SK-N-SH treated with all-trans-retinoic acid at 6 μM for 48 hours (cell line): ENCODE results near the gene USP14.

ENCODE experiments used
- ATAC-seq: fragments of 200-7000 bp; cut with Tn5 transposase; 3 replicates; pipeline ENCODE4 v1.9.1; 2020; ENCODE audit warnings: mild to moderate bottlenecking, moderate library complexity
- ARNTL ChIP-seq: fragments of 450-650 bp; formaldehyde crosslinking; IDR thresholded peaks from 2 replicates; pipeline ENCODE4 v1.5.0; 2020; ENCODE audit warnings: low read depth, mild to moderate bottlenecking, moderate library complexity, borderline replicate concordance
- BACH2 ChIP-seq: fragments of 250-450 bp; sonication (Bioruptor Pico); IDR thresholded peaks from 2 replicates; pipeline ENCODE4 v1.9.0; 2021; ENCODE audit warnings: mild to moderate bottlenecking, borderline replicate concordance
- CREB5 ChIP-seq: fragments of 250-450 bp; sonication (Bioruptor Pico); IDR thresholded peaks from 2 replicates; pipeline ENCODE4 v1.5.1; 2020; ENCODE audit warnings: low read depth, mild to moderate bottlenecking, moderate library complexity
- CSDC2 ChIP-seq: fragments of 250-450 bp; sonication (Bioruptor Pico); IDR thresholded peaks from 2 replicates; pipeline ENCODE4 v1.5.0; 2020; ENCODE audit warnings: mild to moderate bottlenecking, moderate library complexity
- CSRNP3 ChIP-seq: fragments of 250-450 bp; sonication (Bioruptor Pico); IDR thresholded peaks from 2 replicates; pipeline ENCODE4 v1.5.1; 2021; ENCODE audit warnings: mild to moderate bottlenecking, moderate library complexity
- ESRRG ChIP-seq: fragments of 250-450 bp; sonication (Bioruptor Pico); IDR thresholded peaks from 2 replicates; pipeline ENCODE4 v1.6.1; 2021; ENCODE audit warnings: mild to moderate bottlenecking
- GLIS3 ChIP-seq: fragments of 250-450 bp; sonication (Bioruptor Pico); IDR thresholded peaks from 2 replicates; pipeline ENCODE4 v1.5.0; 2020; ENCODE audit warnings: mild to moderate bottlenecking, moderate library complexity
- ISL1 ChIP-seq: fragments of 250-450 bp; sonication (Bioruptor Pico); IDR thresholded peaks from 2 replicates; pipeline ENCODE4 v2.1.2; 2022; ENCODE audit warnings: mild to moderate bottlenecking, moderate library complexity
- PATZ1 ChIP-seq: fragments of 250-450 bp; sonication (Bioruptor Pico); IDR thresholded peaks from 2 replicates; pipeline ENCODE4 v1.8.0; 2020; ENCODE audit warnings: mild to moderate bottlenecking, moderate library complexity, borderline replicate concordance
- PPARA ChIP-seq: fragments of 250-450 bp; sonication (Bioruptor Pico); IDR thresholded peaks from 2 replicates; pipeline ENCODE4 v1.5.0; 2020; ENCODE audit warnings: mild to moderate bottlenecking, borderline replicate concordance
- RARB ChIP-seq: fragments of 250-450 bp; sonication (Bioruptor Pico); IDR thresholded peaks from 2 replicates; pipeline ENCODE4 v1.8.0; 2021; ENCODE audit warnings: mild to moderate bottlenecking, moderate library complexity
- SNAI2 ChIP-seq: fragments of 250-450 bp; sonication (Bioruptor Pico); IDR thresholded peaks from 2 replicates; pipeline ENCODE4 v1.5.0; 2020; ENCODE audit warnings: mild to moderate bottlenecking, moderate library complexity
- TCF4 ChIP-seq: fragments of 250-450 bp; sonication (Bioruptor Pico); IDR thresholded peaks from 2 replicates; pipeline ENCODE4 v1.8.0; 2021; ENCODE audit warnings: mild to moderate bottlenecking, moderate library complexity, borderline replicate concordance
- TOX ChIP-seq: fragments of 250-450 bp; sonication (Bioruptor Pico); IDR thresholded peaks from 2 replicates; pipeline ENCODE4 v1.8.0; 2021; ENCODE audit warnings: mild to moderate bottlenecking, moderate library complexity, borderline replicate concordance
- TSHZ2 ChIP-seq: fragments of 250-450 bp; sonication (Bioruptor Pico); IDR thresholded peaks from 2 replicates; pipeline ENCODE4 v1.5.0; 2020; ENCODE audit warnings: mild to moderate bottlenecking, moderate library complexity
- ZC3H10 ChIP-seq: fragments of 250-450 bp; sonication (Bioruptor Pico); IDR thresholded peaks from 2 replicates; pipeline ENCODE4 v1.5.1; 2021; ENCODE audit warnings: mild to moderate bottlenecking, moderate library complexity
- ZFP3 ChIP-seq: fragments of 250-450 bp; sonication (Bioruptor Pico); IDR thresholded peaks from 2 replicates; pipeline ENCODE4 v1.5.0; 2020; ENCODE audit warnings: mild to moderate bottlenecking, moderate library complexity
- ZFP30 ChIP-seq: fragments of 450-650 bp; formaldehyde crosslinking; IDR thresholded peaks from 2 replicates; pipeline ENCODE4 v1.5.0; 2022; ENCODE audit warnings: mild to moderate bottlenecking, moderate library complexity
- ZNF565 ChIP-seq: fragments of 450-650 bp; formaldehyde crosslinking; conservative IDR thresholded peaks from 2 replicates; pipeline ENCODE4 v1.5.0; 2020; ENCODE audit warnings: low read depth, mild to moderate bottlenecking, moderate library complexity
- ZNF70 ChIP-seq: fragments of 450-650 bp; formaldehyde crosslinking; IDR thresholded peaks from 2 replicates; pipeline ENCODE4 v1.5.0; 2020; ENCODE audit warnings: mild to moderate bottlenecking, moderate library complexity
- ZNF8 ChIP-seq: fragments of 450-650 bp; formaldehyde crosslinking; IDR thresholded peaks from 2 replicates; pipeline ENCODE4 v1.5.0; 2020; ENCODE audit warnings: mild to moderate bottlenecking, moderate library complexity

USP14 gene

GRCh38 chr18:251572-251971 lies 93.2 kb downstream of the USP14 start:
- no peak for TF ChIP-seq ZFP3 (CRISPR knock-in tag)
- no peak for TF ChIP-seq TCF4
- no peak for TF ChIP-seq ISL1
- TF ChIP-seq BACH2 (CRISPR knock-in tag) = no peak
- no peak for TF ChIP-seq ZC3H10 (CRISPR knock-in tag)
- TF ChIP-seq ZNF70 (CRISPR knock-in tag) = no peak
- no peak for TF ChIP-seq CREB5 (CRISPR knock-in tag)
- no peak for TF ChIP-seq RARB (CRISPR knock-in tag)
- no peak for TF ChIP-seq ZNF565 (CRISPR knock-in tag)
- no peak for TF ChIP-seq PATZ1 (CRISPR knock-in tag)
- TF ChIP-seq TOX (CRISPR knock-in tag) = no peak
- TF ChIP-seq ZNF8 = no peak
- no peak for TF ChIP-seq ZFP30 (CRISPR knock-in tag)
- TF ChIP-seq SNAI2 (CRISPR knock-in tag) = no peak
- no peak for ATAC-seq

- ATAC-seq = no peak
- TF ChIP-seq TOX (CRISPR knock-in tag) (no peak), RARB (CRISPR knock-in tag) (no peak), BACH2 (CRISPR knock-in tag) (no peak), ZNF565 (CRISPR knock-in tag) (no peak), ZNF70 (CRISPR knock-in tag) (no peak), GLIS3 (CRISPR knock-in tag) (no peak), ZFP3 (CRISPR knock-in tag) (no peak), PATZ1 (CRISPR knock-in tag) (no peak), TCF4 (no peak), ARNTL (no peak), CSDC2 (CRISPR knock-in tag) (no peak), TSHZ2 (no peak), ZNF8 (no peak), ZC3H10 (CRISPR knock-in tag) (no peak), ZFP30 (CRISPR knock-in tag) (no peak), PPARA (CRISPR knock-in tag) (no peak), CREB5 (CRISPR knock-in tag) (no peak), SNAI2 (CRISPR knock-in tag) (no peak), ESRRG (CRISPR knock-in tag) (no peak)
- TF ChIP-seq, all 23 proteins: peak for 0
Observed at GRCh38 chr18:253121-253520, 94.8 kb downstream of the USP14 start.

- no peak for ATAC-seq
Observed at GRCh38 chr18:255171-255570, 96.8 kb downstream of the USP14 start.

More at GRCh38 chr18:255171-255570, 96.8 kb downstream of the USP14 start:
- TF ChIP-seq TCF4 = no peak
- no peak for TF ChIP-seq ARNTL
- no peak for TF ChIP-seq ZFP30 (CRISPR knock-in tag)
- TF ChIP-seq PATZ1 (CRISPR knock-in tag) = no peak
- TF ChIP-seq CSRNP3 = no peak
- TF ChIP-seq CSDC2 (CRISPR knock-in tag) = no peak
- TF ChIP-seq, all 23 proteins: peak for 0
